Endothelial cell of umbilical vein (primary cell): Measurements from ENCODE around the gene RBM33. TPM values are rescaled to one million over a fixed set of nuclear protein-coding genes. Genes with fewer than 3 reads are reported as not detected.

Experiments
- BruUV-seq: library from RNA; stranded (reverse); fragments of 400-500 nt; replicated peaks from 2 replicates; lab custom pipeline; 2021; lab: Mats Ljungman, UMichigan
- CTCF ChIA-PET: fragments of 300-600, 350-600 bp; sonication (Branson Sonifier 250); formaldehyde crosslinking; loops from one replicate; lab custom pipeline; 2021; ENCODE audit warnings: antibody characterized with exemption, inconsistent platforms; lab: Charles Lee
- POLR2A ChIA-PET: fragments of 300-600, 350-600 bp; sonication (Branson Sonifier 250); formaldehyde crosslinking; loops from one replicate; lab custom pipeline; 2021; ENCODE audit warnings: antibody characterized with exemption, inconsistent platforms; lab: Charles Lee
- DNase-seq: peaks from one replicate; pipeline ENCODE4 v3.0.0-alpha.2; 2011; ENCODE audit warnings: low read depth, low spot score
- FAIRE-seq: peaks from 2 replicates; lab custom pipeline; 2011; peaks lifted over from hg19 to GRCh38; lab: Jason Lieb, UNC
- H2AFZ ChIP-seq: 2 replicates; pipeline ENCODE4 v1.6.0; 2012; ENCODE audit warnings: low read depth, low read length, control low read depth, inconsistent platforms
- H3K27ac ChIP-seq: 2 replicates; pipeline ENCODE4 v1.5.1; 2011; ENCODE audit warnings: low read depth, mild to moderate bottlenecking, control low read depth, low read length, moderate library complexity; ENCODE audit not compliant: insufficient read depth
- H3K27me3 ChIP-seq, 2 experiments: 2 replicates each; pipeline versions ENCODE4 v1.6.0 to v1.6.1; 2011; ENCODE audit warnings: low read length in 2 of 2, mixed read lengths in 1 of 2; ENCODE audit not compliant: control insufficient read depth in 2 of 2, insufficient read depth in 2 of 2
- H3K36me3 ChIP-seq, 2 experiments: 2 replicates in 1 of 2; 3 replicates in 1 of 2; pipeline ENCODE4 v1.5.1; 2011; ENCODE audit warnings: low read length in 2 of 2, mild to moderate bottlenecking in 1 of 2, moderate library complexity in 1 of 2; ENCODE audit not compliant: control insufficient read depth in 2 of 2, insufficient read depth in 2 of 2; ENCODE audit errors: extremely low read depth in 1 of 2
- H3K4me1 ChIP-seq: 3 replicates; pipeline ENCODE4 v1.5.1; 2011; ENCODE audit warnings: mild to moderate bottlenecking, low read length; ENCODE audit not compliant: control insufficient read depth, insufficient read depth; ENCODE audit errors: extremely low read depth
- H3K4me2 ChIP-seq: 2 replicates; pipeline ENCODE4 v1.6.1; 2011; ENCODE audit warnings: low read length, control low read depth, mixed read lengths; ENCODE audit not compliant: insufficient read depth
- H3K4me3 ChIP-seq, 3 experiments: fragments of 200-600 bp in 1 of 3; sonication (generic), shearing (Covaris generic) in 1 of 3; replicated peaks in 1 of 3; 2 replicates each; pipeline ENCODE4 v1.5.1; 2011 to 2016; ENCODE audit warnings: control low read depth in 3 of 3, low read length in 3 of 3, mild to moderate bottlenecking in 2 of 3, inconsistent platforms in 1 of 3, low read depth in 1 of 3, moderate library complexity in 1 of 3; ENCODE audit not compliant: insufficient read depth in 1 of 3
- H3K79me2 ChIP-seq: 2 replicates; pipeline ENCODE4 v1.6.0; 2012; ENCODE audit warnings: low read length, inconsistent platforms; ENCODE audit not compliant: control insufficient read depth, insufficient read depth
- H3K9ac ChIP-seq: replicated peaks from 2 replicates; pipeline ENCODE3; 2011; ENCODE audit warnings: low read length, control low read depth; ENCODE audit not compliant: insufficient read depth; ENCODE audit errors: extremely low read depth
- H3K9me1 ChIP-seq: replicated peaks from 3 replicates; pipeline ENCODE4 v1.6.0; 2011; ENCODE audit warnings: mild to moderate bottlenecking, low read length; ENCODE audit not compliant: control insufficient read depth, insufficient read depth; ENCODE audit errors: extremely low read depth
- H3K9me3 ChIP-seq: replicated peaks from 2 replicates; pipeline ENCODE4 v1.5.1; 2012; ENCODE audit warnings: low read length, inconsistent platforms; ENCODE audit not compliant: control insufficient read depth, insufficient read depth
- H4K20me1 ChIP-seq: replicated peaks from 2 replicates; pipeline ENCODE3; 2011; ENCODE audit warnings: mild to moderate bottlenecking, low read length; ENCODE audit not compliant: control insufficient read depth, insufficient read depth; ENCODE audit errors: extremely low read depth
- CTCF ChIP-seq, 2 donors: IDR thresholded peaks; 1 replicate in 1 of 2; 2 replicates in 1 of 2; pipeline ENCODE4 v1.5.1; 2011; ENCODE audit warnings: low read length in 2 of 2, mild to moderate bottlenecking in 2 of 2, moderate library complexity in 2 of 2, control low read depth in 1 of 2, inconsistent platforms in 1 of 2, low read depth in 1 of 2; ENCODE audit not compliant: insufficient read depth in 1 of 2; ENCODE audit errors: extremely low read depth in 1 of 2
- EZH2 ChIP-seq: IDR thresholded peaks from 2 replicates; pipeline ENCODE4 v1.6.1; 2012; ENCODE audit warnings: borderline replicate concordance, low read depth, mild to moderate bottlenecking, moderate library complexity, low read length, inconsistent platforms; ENCODE audit not compliant: severe bottlenecking
- FOS ChIP-seq: IDR thresholded peaks from 2 replicates; pipeline ENCODE4 v1.6.1; 2011; ENCODE audit warnings: mild to moderate bottlenecking, low read length, moderate library complexity, borderline replicate concordance; ENCODE audit not compliant: insufficient read depth
- GATA2 ChIP-seq: IDR thresholded peaks from 2 replicates; pipeline ENCODE4 v1.7.0; 2011; ENCODE audit warnings: low read depth, mild to moderate bottlenecking, moderate library complexity, mixed read lengths, low read length; ENCODE audit not compliant: insufficient read length, insufficient read depth
- JUN ChIP-seq: IDR thresholded peaks from 2 replicates; pipeline ENCODE4 v1.6.1; 2011; ENCODE audit warnings: borderline replicate concordance, low read depth; ENCODE audit not compliant: insufficient read length, insufficient read depth
- MAX ChIP-seq: IDR thresholded peaks from 2 replicates; pipeline ENCODE4 v1.6.1; 2011; ENCODE audit not compliant: insufficient read depth, insufficient read length
- MYC ChIP-seq: IDR thresholded peaks from one replicate; pipeline ENCODE4 v1.6.1; 2011; ENCODE audit warnings: mild to moderate bottlenecking, low read depth, low read length
- POLR2A ChIP-seq: IDR thresholded peaks from 2 replicates; pipeline ENCODE4 v1.6.1; 2012; ENCODE audit warnings: low read depth, mild to moderate bottlenecking, control low read depth, low read length
- POLR2AphosphoS5 ChIP-seq: IDR thresholded peaks from 2 replicates; pipeline ENCODE4 v1.6.1; 2012; ENCODE audit warnings: low read depth, mild to moderate bottlenecking, control low read depth, low read length, moderate library complexity; ENCODE audit not compliant: insufficient read depth
- dilution Hi-C: fragments of 300-500 bp; cut with MboI; formaldehyde crosslinking; loops from one replicate; pipeline ENCODE4 v1.15.0; 2019; ENCODE audit warnings: low sequenced_read_pairs; ENCODE audit not compliant: extremely low pct_ligation_motif_present
- intact Hi-C: fragments of 100-400 bp; cut with micrococcal nuclease; formaldehyde crosslinking; loops from one replicate; pipeline ENCODE4 v1.10.0; 2022
- polyA plus RNA-seq, 4 experiments: library from polyadenylated mRNA; depleted of rRNA in 3 of 4; stranded (reverse) in 3 of 4; unstranded in 1 of 4; fragments of >200 nt; gene quantifications; 2 replicates each; pipeline versions ENCODE4 v1.2.1 to v1.2.3, GENCODE V29; 2011 to 2012; ENCODE audit warnings: missing spikeins in 1 of 4
- total RNA-seq: library from RNA; stranded (reverse); gene quantifications from 2 replicates; pipeline ENCODE4 v1.2.3, GENCODE V29; 2021

Gene RBM33
- total and polyA plus RNA-seq, 2 donors (not counting 3 experiments of a cell fraction or from before 2014, with no cell fraction given): 16.2 to 68.2 TPM

- dilution Hi-C loops: no loop called here
- Histone ChIP-seq H3K27me3 (no peaks in the 10 kb centered on the region), H3K4me1 (no peaks in the 10 kb centered on the region), H3K4me3 (no peak overlapping the region), H3K4me2 (no peak overlapping the region), H3K9ac (no peak overlapping the region), H2AFZ (no peak overlapping the region), H3K27ac (no peak overlapping the region), H3K9me3 (no peaks in the 10 kb centered on the region), H4K20me1 (peaks cover 3% of the 10 kb centered on the region), H3K9me1 (no peaks in the 10 kb centered on the region), H3K36me3 (peaks cover 0 to 5% of the 10 kb centered on the region in 2 experiments), H3K79me2 (peaks cover 18% of the 10 kb centered on the region)
- intact Hi-C loops: no loop called here
- POLR2A ChIA-PET: no interaction called here
- no peak for TF ChIP-seq MAX
- no peak for TF ChIP-seq FOS
- no peak for TF ChIP-seq JUN
- TF ChIP-seq GATA2: no peak
- no peak for TF ChIP-seq EZH2
- TF ChIP-seq POLR2A: no peak
- no peak for TF ChIP-seq POLR2AphosphoS5
- no peak for TF ChIP-seq CTCF (IDR thresholded peaks at IDR 0.05; ENCODE audit: extremely low read depth in 1 of 2, insufficient read depth in 1 of 2, low read depth in 1 of 2, low read length in 2 of 2)
- TF ChIP-seq MYC: no peak
- FAIRE-seq: no peak
- no peak for DNase-seq
- no TSS peak for BruUV-seq
- CTCF ChIA-PET: interaction anchor here (1.0 to 12.9 kb wide), 2 partner anchors 8 to 132 kb away, joined by 3 to 189 read pairs; no protein-coding TSS in a partner anchor
Measured at GRCh38 chr7:155731380-155731779, 86.9 kb downstream of the RBM33 start.
